ENCODE measurements around the gene SOWAHB.

The SOWAHB gene

GRCh38 chr4:76920715-76921114 is 22.8 kb upstream of the SOWAHB start:
- H3K9ac ChIP-seq (ENCODE audit: low read length): no peak overlapping the region
- no peaks in the 10 kb centered on the region for H3K9me3 ChIP-seq (ENCODE audit: control insufficient read depth, low read depth, low read length)
- H3K4me3 ChIP-seq (ENCODE audit: low read length): no peak overlapping the region
- no peaks in the 10 kb centered on the region for H3K36me3 ChIP-seq (ENCODE audit: control insufficient read depth, low read depth, low read length)
- no peaks in the 10 kb centered on the region for H3K4me1 ChIP-seq (ENCODE audit: control insufficient read depth, low read depth, low read length)
- no peak overlapping the region for H3K27ac ChIP-seq (ENCODE audit: low read length)
- H3K27me3 ChIP-seq (ENCODE audit: control insufficient read depth, insufficient read depth, low read length): no peaks in the 10 kb centered on the region

- Histone ChIP-seq H3K4me1 (ENCODE audit: control insufficient read depth, low read depth, low read length) (no peaks in the 10 kb centered on the region), H3K9ac (ENCODE audit: low read length) (no peak overlapping the region), H3K27ac (ENCODE audit: low read length) (no peak overlapping the region), H3K4me3 (ENCODE audit: low read length) (no peak overlapping the region), H3K9me3 (ENCODE audit: control insufficient read depth, low read depth, low read length) (no peaks in the 10 kb centered on the region), H3K27me3 (ENCODE audit: control insufficient read depth, insufficient read depth, low read length) (no peaks in the 10 kb centered on the region), H3K36me3 (ENCODE audit: control insufficient read depth, low read depth, low read length) (no peaks in the 10 kb centered on the region)
These were observed 11.8 kb upstream of the SOWAHB start for GRCh38 chr4:76909711-76910110.

GRCh38 chr4:76905521-76905920 is 7.6 kb upstream of the SOWAHB start:
- Histone ChIP-seq H3K27ac (ENCODE audit: low read length) (no peak overlapping the region), H3K9me3 (ENCODE audit: control insufficient read depth, low read depth, low read length) (no peaks in the 10 kb centered on the region), H3K9ac (ENCODE audit: low read length) (no peak overlapping the region), H3K36me3 (ENCODE audit: control insufficient read depth, low read depth, low read length) (no peaks in the 10 kb centered on the region), H3K27me3 (ENCODE audit: control insufficient read depth, insufficient read depth, low read length) (no peaks in the 10 kb centered on the region), H3K4me3 (ENCODE audit: low read length) (no peak overlapping the region), H3K4me1 (ENCODE audit: control insufficient read depth, low read depth, low read length) (peaks cover 4% of the 10 kb centered on the region)

- Histone ChIP-seq H3K4me1 (ENCODE audit: control insufficient read depth, low read depth, low read length) (peaks cover 4% of the 10 kb centered on the region), H3K27me3 (ENCODE audit: control insufficient read depth, insufficient read depth, low read length) (peaks cover 6% of the 10 kb centered on the region), H3K9ac (ENCODE audit: low read length) (no peak overlapping the region), H3K27ac (ENCODE audit: low read length) (no peak overlapping the region), H3K9me3 (ENCODE audit: control insufficient read depth, low read depth, low read length) (no peaks in the 10 kb centered on the region), H3K36me3 (ENCODE audit: control insufficient read depth, low read depth, low read length) (no peaks in the 10 kb centered on the region), H3K4me3 (ENCODE audit: low read length) (no peak overlapping the region)
These were observed 6.8 kb upstream of the SOWAHB start for GRCh38 chr4:76904646-76905190.

GRCh38 chr4:76902233-76902890 is 4.4 kb upstream of the SOWAHB start:
- Histone ChIP-seq H3K27ac (ENCODE audit: low read length) (no peak overlapping the region), H3K4me1 (ENCODE audit: control insufficient read depth, low read depth, low read length) (peaks cover 15% of the 10 kb centered on the region), H3K27me3 (ENCODE audit: control insufficient read depth, insufficient read depth, low read length) (peaks cover 30% of the 10 kb centered on the region), H3K9ac (ENCODE audit: low read length) (no peak overlapping the region), H3K36me3 (ENCODE audit: control insufficient read depth, low read depth, low read length) (no peaks in the 10 kb centered on the region), H3K9me3 (ENCODE audit: control insufficient read depth, low read depth, low read length) (no peaks in the 10 kb centered on the region), H3K4me3 (ENCODE audit: low read length) (no peak overlapping the region)

GRCh38 chr4:76898949-76899645 is 1.2 kb upstream of the SOWAHB start:
- Histone ChIP-seq H3K27me3 (ENCODE audit: control insufficient read depth, insufficient read depth, low read length) (peaks cover 62% of the 10 kb centered on the region), H3K9ac (ENCODE audit: low read length) (no peak overlapping the region), H3K27ac (ENCODE audit: low read length) (no peak overlapping the region), H3K4me3 (ENCODE audit: low read length) (peak overlapping the region; percentile 73), H3K36me3 (ENCODE audit: control insufficient read depth, low read depth, low read length) (no peaks in the 10 kb centered on the region), H3K9me3 (ENCODE audit: control insufficient read depth, low read depth, low read length) (no peaks in the 10 kb centered on the region), H3K4me1 (ENCODE audit: control insufficient read depth, low read depth, low read length) (peaks cover 11% of the 10 kb centered on the region)

GRCh38 chr4:76898385-76898692 is 395 bp upstream of the SOWAHB start:
- peak overlapping the region; percentile 73 for H3K4me3 ChIP-seq (ENCODE audit: low read length)
- H3K9ac ChIP-seq (ENCODE audit: low read length): no peak overlapping the region
- H3K27me3 ChIP-seq (ENCODE audit: control insufficient read depth, insufficient read depth, low read length): peaks cover 63% of the 10 kb centered on the region
- peaks cover 11% of the 10 kb centered on the region for H3K4me1 ChIP-seq (ENCODE audit: control insufficient read depth, low read depth, low read length)
- H3K27ac ChIP-seq (ENCODE audit: low read length): no peak overlapping the region
- H3K9me3 ChIP-seq (ENCODE audit: control insufficient read depth, low read depth, low read length): no peaks in the 10 kb centered on the region
- H3K36me3 ChIP-seq (ENCODE audit: control insufficient read depth, low read depth, low read length): no peaks in the 10 kb centered on the region

- Histone ChIP-seq H3K4me3 (ENCODE audit: low read length) (peak overlapping the region; percentile 73), H3K27me3 (ENCODE audit: control insufficient read depth, insufficient read depth, low read length) (peaks cover 63% of the 10 kb centered on the region), H3K9ac (ENCODE audit: low read length) (no peak overlapping the region), H3K4me1 (ENCODE audit: control insufficient read depth, low read depth, low read length) (peaks cover 11% of the 10 kb centered on the region), H3K27ac (ENCODE audit: low read length) (no peak overlapping the region), H3K9me3 (ENCODE audit: control insufficient read depth, low read depth, low read length) (no peaks in the 10 kb centered on the region), H3K36me3 (ENCODE audit: control insufficient read depth, low read depth, low read length) (no peaks in the 10 kb centered on the region)
These were observed 1.1 kb downstream of the SOWAHB start for GRCh38 chr4:76896614-76897535.

GRCh38 chr4:76896048-76896447 is 1.9 kb downstream of the SOWAHB start:
- peaks cover 11% of the 10 kb centered on the region for H3K4me1 ChIP-seq (ENCODE audit: control insufficient read depth, low read depth, low read length)
- no peak overlapping the region for H3K27ac ChIP-seq (ENCODE audit: low read length)
- H3K27me3 ChIP-seq (ENCODE audit: control insufficient read depth, insufficient read depth, low read length): peaks cover 63% of the 10 kb centered on the region
- H3K9ac ChIP-seq (ENCODE audit: low read length): no peak overlapping the region
- no peak overlapping the region for H3K4me3 ChIP-seq (ENCODE audit: low read length)
- H3K9me3 ChIP-seq (ENCODE audit: control insufficient read depth, low read depth, low read length): no peaks in the 10 kb centered on the region
- no peaks in the 10 kb centered on the region for H3K36me3 ChIP-seq (ENCODE audit: control insufficient read depth, low read depth, low read length)

- Histone ChIP-seq H3K27me3 (ENCODE audit: control insufficient read depth, insufficient read depth, low read length) (peaks cover 63% of the 10 kb centered on the region), H3K4me1 (ENCODE audit: control insufficient read depth, low read depth, low read length) (peaks cover 11% of the 10 kb centered on the region), H3K36me3 (ENCODE audit: control insufficient read depth, low read depth, low read length) (no peaks in the 10 kb centered on the region), H3K9ac (ENCODE audit: low read length) (no peak overlapping the region), H3K27ac (ENCODE audit: low read length) (no peak overlapping the region), H3K9me3 (ENCODE audit: control insufficient read depth, low read depth, low read length) (no peaks in the 10 kb centered on the region), H3K4me3 (ENCODE audit: low read length) (no peak overlapping the region)
These were observed 2.3 kb downstream of the SOWAHB start for GRCh38 chr4:76895619-76896018.

GRCh38 chr4:76894537-76895255 is 3.2 kb downstream of the SOWAHB start:
- Histone ChIP-seq H3K9ac (ENCODE audit: low read length) (no peak overlapping the region), H3K4me1 (ENCODE audit: control insufficient read depth, low read depth, low read length) (peaks cover 11% of the 10 kb centered on the region), H3K4me3 (ENCODE audit: low read length) (no peak overlapping the region), H3K36me3 (ENCODE audit: control insufficient read depth, low read depth, low read length) (no peaks in the 10 kb centered on the region), H3K27me3 (ENCODE audit: control insufficient read depth, insufficient read depth, low read length) (peaks cover 57% of the 10 kb centered on the region), H3K27ac (ENCODE audit: low read length) (no peak overlapping the region), H3K9me3 (ENCODE audit: control insufficient read depth, low read depth, low read length) (no peaks in the 10 kb centered on the region)
